Endothelial cell of umbilical vein (primary cell): Measurements from ENCODE around the gene SLC9C1. TPM values are rescaled to one million over a fixed set of nuclear protein-coding genes. Genes with fewer than 3 reads are reported as not detected.

Experiments
- BruUV-seq: library from RNA; stranded (reverse); fragments of 400-500 nt; replicated peaks from 2 replicates; lab custom pipeline; 2021; lab: Mats Ljungman, UMichigan
- CTCF ChIA-PET: fragments of 300-600, 350-600 bp; sonication (Branson Sonifier 250); formaldehyde crosslinking; loops from one replicate; lab custom pipeline; 2021; ENCODE audit warnings: antibody characterized with exemption, inconsistent platforms; lab: Charles Lee
- POLR2A ChIA-PET: fragments of 300-600, 350-600 bp; sonication (Branson Sonifier 250); formaldehyde crosslinking; loops from one replicate; lab custom pipeline; 2021; ENCODE audit warnings: antibody characterized with exemption, inconsistent platforms; lab: Charles Lee
- DNase-seq: peaks from one replicate; pipeline ENCODE4 v3.0.0-alpha.2; 2011; ENCODE audit warnings: low read depth, low spot score
- FAIRE-seq: peaks from 2 replicates; lab custom pipeline; 2011; peaks lifted over from hg19 to GRCh38; lab: Jason Lieb, UNC
- H2AFZ ChIP-seq: 2 replicates; pipeline ENCODE4 v1.6.0; 2012; ENCODE audit warnings: low read depth, low read length, control low read depth, inconsistent platforms
- H3K27ac ChIP-seq: 2 replicates; pipeline ENCODE4 v1.5.1; 2011; ENCODE audit warnings: low read depth, mild to moderate bottlenecking, control low read depth, low read length, moderate library complexity; ENCODE audit not compliant: insufficient read depth
- H3K27me3 ChIP-seq, 2 experiments: 2 replicates each; pipeline versions ENCODE4 v1.6.0 to v1.6.1; 2011; ENCODE audit warnings: low read length in 2 of 2, mixed read lengths in 1 of 2; ENCODE audit not compliant: control insufficient read depth in 2 of 2, insufficient read depth in 2 of 2
- H3K36me3 ChIP-seq, 2 experiments: 2 replicates in 1 of 2; 3 replicates in 1 of 2; pipeline ENCODE4 v1.5.1; 2011; ENCODE audit warnings: low read length in 2 of 2, mild to moderate bottlenecking in 1 of 2, moderate library complexity in 1 of 2; ENCODE audit not compliant: control insufficient read depth in 2 of 2, insufficient read depth in 2 of 2; ENCODE audit errors: extremely low read depth in 1 of 2
- H3K4me1 ChIP-seq: 3 replicates; pipeline ENCODE4 v1.5.1; 2011; ENCODE audit warnings: mild to moderate bottlenecking, low read length; ENCODE audit not compliant: control insufficient read depth, insufficient read depth; ENCODE audit errors: extremely low read depth
- H3K4me2 ChIP-seq: 2 replicates; pipeline ENCODE4 v1.6.1; 2011; ENCODE audit warnings: low read length, control low read depth, mixed read lengths; ENCODE audit not compliant: insufficient read depth
- H3K4me3 ChIP-seq, 3 experiments: fragments of 200-600 bp in 1 of 3; sonication (generic), shearing (Covaris generic) in 1 of 3; replicated peaks in 1 of 3; 2 replicates each; pipeline ENCODE4 v1.5.1; 2011 to 2016; ENCODE audit warnings: control low read depth in 3 of 3, low read length in 3 of 3, mild to moderate bottlenecking in 2 of 3, inconsistent platforms in 1 of 3, low read depth in 1 of 3, moderate library complexity in 1 of 3; ENCODE audit not compliant: insufficient read depth in 1 of 3
- H3K79me2 ChIP-seq: 2 replicates; pipeline ENCODE4 v1.6.0; 2012; ENCODE audit warnings: low read length, inconsistent platforms; ENCODE audit not compliant: control insufficient read depth, insufficient read depth
- H3K9ac ChIP-seq: replicated peaks from 2 replicates; pipeline ENCODE3; 2011; ENCODE audit warnings: low read length, control low read depth; ENCODE audit not compliant: insufficient read depth; ENCODE audit errors: extremely low read depth
- H3K9me1 ChIP-seq: replicated peaks from 3 replicates; pipeline ENCODE4 v1.6.0; 2011; ENCODE audit warnings: mild to moderate bottlenecking, low read length; ENCODE audit not compliant: control insufficient read depth, insufficient read depth; ENCODE audit errors: extremely low read depth
- H3K9me3 ChIP-seq: replicated peaks from 2 replicates; pipeline ENCODE4 v1.5.1; 2012; ENCODE audit warnings: low read length, inconsistent platforms; ENCODE audit not compliant: control insufficient read depth, insufficient read depth
- H4K20me1 ChIP-seq: replicated peaks from 2 replicates; pipeline ENCODE3; 2011; ENCODE audit warnings: mild to moderate bottlenecking, low read length; ENCODE audit not compliant: control insufficient read depth, insufficient read depth; ENCODE audit errors: extremely low read depth
- EZH2 ChIP-seq: IDR thresholded peaks from 2 replicates; pipeline ENCODE4 v1.6.1; 2012; ENCODE audit warnings: borderline replicate concordance, low read depth, mild to moderate bottlenecking, moderate library complexity, low read length, inconsistent platforms; ENCODE audit not compliant: severe bottlenecking
- FOS ChIP-seq: IDR thresholded peaks from 2 replicates; pipeline ENCODE4 v1.6.1; 2011; ENCODE audit warnings: mild to moderate bottlenecking, low read length, moderate library complexity, borderline replicate concordance; ENCODE audit not compliant: insufficient read depth
- GATA2 ChIP-seq: IDR thresholded peaks from 2 replicates; pipeline ENCODE4 v1.7.0; 2011; ENCODE audit warnings: low read depth, mild to moderate bottlenecking, moderate library complexity, mixed read lengths, low read length; ENCODE audit not compliant: insufficient read length, insufficient read depth
- JUN ChIP-seq: IDR thresholded peaks from 2 replicates; pipeline ENCODE4 v1.6.1; 2011; ENCODE audit warnings: borderline replicate concordance, low read depth; ENCODE audit not compliant: insufficient read length, insufficient read depth
- MAX ChIP-seq: IDR thresholded peaks from 2 replicates; pipeline ENCODE4 v1.6.1; 2011; ENCODE audit not compliant: insufficient read depth, insufficient read length
- MYC ChIP-seq: IDR thresholded peaks from one replicate; pipeline ENCODE4 v1.6.1; 2011; ENCODE audit warnings: mild to moderate bottlenecking, low read depth, low read length
- POLR2A ChIP-seq: IDR thresholded peaks from 2 replicates; pipeline ENCODE4 v1.6.1; 2012; ENCODE audit warnings: low read depth, mild to moderate bottlenecking, control low read depth, low read length
- POLR2AphosphoS5 ChIP-seq: IDR thresholded peaks from 2 replicates; pipeline ENCODE4 v1.6.1; 2012; ENCODE audit warnings: low read depth, mild to moderate bottlenecking, control low read depth, low read length, moderate library complexity; ENCODE audit not compliant: insufficient read depth
- dilution Hi-C: fragments of 300-500 bp; cut with MboI; formaldehyde crosslinking; loops from one replicate; pipeline ENCODE4 v1.15.0; 2019; ENCODE audit warnings: low sequenced_read_pairs; ENCODE audit not compliant: extremely low pct_ligation_motif_present
- intact Hi-C: fragments of 100-400 bp; cut with micrococcal nuclease; formaldehyde crosslinking; loops from one replicate; pipeline ENCODE4 v1.10.0; 2022
- polyA plus RNA-seq, 4 experiments: library from polyadenylated mRNA; depleted of rRNA in 3 of 4; stranded (reverse) in 3 of 4; unstranded in 1 of 4; fragments of >200 nt; gene quantifications; 2 replicates each; pipeline versions ENCODE4 v1.2.1 to v1.2.3, GENCODE V29; 2011 to 2012; ENCODE audit warnings: missing spikeins in 1 of 4
- total RNA-seq: library from RNA; stranded (reverse); gene quantifications from 2 replicates; pipeline ENCODE4 v1.2.3, GENCODE V29; 2021
- TF ChIP-seq, protein P1 (sequence below), 2 donors: IDR thresholded peaks; 1 replicate in 1 of 2; 2 replicates in 1 of 2; pipeline ENCODE4 v1.5.1; 2011; ENCODE audit warnings: low read length in 2 of 2, mild to moderate bottlenecking in 2 of 2, moderate library complexity in 2 of 2, control low read depth in 1 of 2, inconsistent platforms in 1 of 2, low read depth in 1 of 2; ENCODE audit not compliant: insufficient read depth in 1 of 2; ENCODE audit errors: extremely low read depth in 1 of 2

SLC9C1 gene
- total and polyA plus RNA-seq, 2 donors (not counting 3 experiments of a cell fraction or from before 2014, with no cell fraction given): not detected

GRCh38 chr3:112331851-112332250 is 37.8 kb upstream of the SLC9C1 start:
- CTCF ChIA-PET: interaction anchor here (0.7 to 3.4 kb wide), 4 partner anchors 10 to 106 kb away, joined by 3 to 40 read pairs (median 8); partner anchors contain the start of gene SLC9C1
- H4K20me1 ChIP-seq: no peaks in the 10 kb centered on the region
- H3K4me3 ChIP-seq: no peak overlapping the region
- intact Hi-C loops: loop anchor here (2.0 kb wide), 1 partner anchor 23 kb away; no protein-coding TSS in a partner anchor
- TF ChIP-seq EZH2 (no peak), JUN (no peak), FOS (no peak), MYC (no peak), POLR2A (no peak), MAX (no peak), POLR2AphosphoS5 (no peak), GATA2 (no peak)
- TF ChIP-seq, protein P1, sequence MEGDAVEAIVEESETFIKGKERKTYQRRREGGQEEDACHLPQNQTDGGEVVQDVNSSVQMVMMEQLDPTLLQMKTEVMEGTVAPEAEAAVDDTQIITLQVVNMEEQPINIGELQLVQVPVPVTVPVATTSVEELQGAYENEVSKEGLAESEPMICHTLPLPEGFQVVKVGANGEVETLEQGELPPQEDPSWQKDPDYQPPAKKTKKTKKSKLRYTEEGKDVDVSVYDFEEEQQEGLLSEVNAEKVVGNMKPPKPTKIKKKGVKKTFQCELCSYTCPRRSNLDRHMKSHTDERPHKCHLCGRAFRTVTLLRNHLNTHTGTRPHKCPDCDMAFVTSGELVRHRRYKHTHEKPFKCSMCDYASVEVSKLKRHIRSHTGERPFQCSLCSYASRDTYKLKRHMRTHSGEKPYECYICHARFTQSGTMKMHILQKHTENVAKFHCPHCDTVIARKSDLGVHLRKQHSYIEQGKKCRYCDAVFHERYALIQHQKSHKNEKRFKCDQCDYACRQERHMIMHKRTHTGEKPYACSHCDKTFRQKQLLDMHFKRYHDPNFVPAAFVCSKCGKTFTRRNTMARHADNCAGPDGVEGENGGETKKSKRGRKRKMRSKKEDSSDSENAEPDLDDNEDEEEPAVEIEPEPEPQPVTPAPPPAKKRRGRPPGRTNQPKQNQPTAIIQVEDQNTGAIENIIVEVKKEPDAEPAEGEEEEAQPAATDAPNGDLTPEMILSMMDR (IDR thresholded peaks at IDR 0.05; ENCODE audit: extremely low read depth in 1 of 2, insufficient read depth in 1 of 2, low read depth in 1 of 2, low read length in 2 of 2): no peak
- BruUV-seq: no TSS peak
- H2AFZ ChIP-seq: no peak overlapping the region
- dilution Hi-C loops: no loop called here
- no peaks in the 10 kb centered on the region for H3K79me2 ChIP-seq
- no peaks in the 10 kb centered on the region for H3K9me3 ChIP-seq
- DNase-seq (no peak), FAIRE-seq (no peak)
- H3K36me3 ChIP-seq: no peaks in the 10 kb centered on the region
- H3K9me1 ChIP-seq: no peaks in the 10 kb centered on the region
- H3K27ac ChIP-seq: no peak overlapping the region
- POLR2A ChIA-PET: interaction anchor here (0.7 to 1.8 kb wide), 3 partner anchors 22 to 273 kb away, joined by 4 to 8 read pairs (median 6); no protein-coding TSS in a partner anchor
- no peak overlapping the region for H3K4me2 ChIP-seq
- H3K27me3 ChIP-seq: peaks cover 0 to 6% of the 10 kb centered on the region in 2 experiments
- peaks cover 8% of the 10 kb centered on the region for H3K4me1 ChIP-seq
- H3K9ac ChIP-seq: no peak overlapping the region
